ENCODE measurements around the gene POC1B.

The POC1B gene

DNA sequence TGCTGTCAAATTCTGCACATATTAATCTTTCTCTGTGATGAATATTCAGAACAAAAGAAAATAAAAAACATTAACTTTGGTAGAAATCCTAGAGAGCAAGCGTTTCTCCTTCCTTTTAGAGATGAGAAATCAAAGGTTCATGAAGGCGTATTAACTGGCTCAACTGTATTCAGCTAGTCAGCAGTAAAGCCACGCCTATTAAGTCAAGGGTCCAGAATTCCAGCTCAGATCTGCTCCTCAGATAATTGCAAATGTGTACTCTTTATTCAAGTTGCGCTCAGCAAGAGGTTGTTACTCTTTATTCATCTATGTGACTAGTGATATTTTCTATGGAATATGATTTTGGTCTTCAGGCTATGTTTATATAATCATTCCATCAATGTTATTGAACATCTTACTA lies 13.1 kb upstream of the POC1B start:
- DNase-seq, result no peak

DNA sequence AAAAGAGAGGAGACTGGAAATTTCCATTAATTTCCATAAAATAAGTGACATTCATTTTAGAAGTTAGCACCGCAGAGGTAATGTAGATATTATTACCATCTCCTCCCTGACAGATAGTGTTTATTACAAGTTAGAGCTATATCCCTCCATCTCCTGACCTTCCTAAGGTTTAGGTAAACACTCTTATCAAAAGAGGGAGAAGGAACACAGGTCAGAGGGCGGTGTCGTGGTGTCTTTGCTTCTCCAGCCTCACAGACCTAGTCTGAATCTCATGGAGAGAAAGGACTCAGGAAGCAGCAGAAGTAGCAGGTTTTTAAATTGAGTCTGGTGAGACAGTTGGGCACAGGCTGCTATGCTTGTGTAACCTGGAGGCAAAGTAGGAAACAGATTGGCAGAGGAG lies 11.5 kb upstream of the POC1B start:
- no peak for DNase-seq

DNA sequence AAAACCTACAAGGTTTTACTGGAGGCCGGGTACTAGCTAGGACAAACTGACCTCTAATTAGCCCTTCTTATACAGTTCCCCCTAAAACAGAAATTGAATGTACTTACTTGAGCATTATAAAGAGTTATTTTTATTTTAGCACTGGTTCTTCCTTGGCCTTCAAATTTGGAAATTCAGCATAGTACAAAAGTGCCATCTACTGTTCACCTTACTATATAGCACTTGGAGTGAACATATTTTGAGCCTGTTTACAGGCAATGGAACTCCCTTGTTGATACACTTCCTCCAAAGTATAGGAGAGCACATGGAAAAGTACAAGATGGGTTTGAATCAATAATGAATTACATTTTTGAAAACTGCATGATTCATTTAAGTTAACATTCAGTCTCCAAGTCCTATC lies 3.9 kb upstream of the POC1B start:
- DNase-seq, result peak; percentile 31 to 36

DNA sequence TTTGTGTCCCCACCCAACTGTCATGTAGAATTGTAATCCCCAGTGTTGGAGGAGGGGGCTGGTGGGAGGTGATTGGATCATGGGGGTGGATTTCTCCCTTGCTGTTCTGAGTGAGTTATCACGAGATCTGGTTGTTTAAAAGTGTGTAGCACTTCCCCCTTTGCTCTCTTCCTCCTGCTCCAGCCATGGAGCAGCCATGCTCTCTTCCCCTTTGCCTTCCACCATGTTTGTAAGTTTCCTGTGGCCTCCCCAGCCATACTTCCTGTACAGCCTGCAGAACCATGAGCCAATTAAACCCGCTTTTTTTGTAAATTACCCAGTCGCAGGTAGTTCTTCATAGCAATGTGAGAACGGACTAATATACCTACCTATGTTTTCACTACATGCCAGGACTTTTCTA lies 2.6 kb upstream of the POC1B start:
- no peak for DNase-seq

- DNase-seq, result peak; percentile 22 to 34
Observed at GRCh38 chr12:89525305-89525823, 483 bp downstream of the POC1B start.

DNA sequence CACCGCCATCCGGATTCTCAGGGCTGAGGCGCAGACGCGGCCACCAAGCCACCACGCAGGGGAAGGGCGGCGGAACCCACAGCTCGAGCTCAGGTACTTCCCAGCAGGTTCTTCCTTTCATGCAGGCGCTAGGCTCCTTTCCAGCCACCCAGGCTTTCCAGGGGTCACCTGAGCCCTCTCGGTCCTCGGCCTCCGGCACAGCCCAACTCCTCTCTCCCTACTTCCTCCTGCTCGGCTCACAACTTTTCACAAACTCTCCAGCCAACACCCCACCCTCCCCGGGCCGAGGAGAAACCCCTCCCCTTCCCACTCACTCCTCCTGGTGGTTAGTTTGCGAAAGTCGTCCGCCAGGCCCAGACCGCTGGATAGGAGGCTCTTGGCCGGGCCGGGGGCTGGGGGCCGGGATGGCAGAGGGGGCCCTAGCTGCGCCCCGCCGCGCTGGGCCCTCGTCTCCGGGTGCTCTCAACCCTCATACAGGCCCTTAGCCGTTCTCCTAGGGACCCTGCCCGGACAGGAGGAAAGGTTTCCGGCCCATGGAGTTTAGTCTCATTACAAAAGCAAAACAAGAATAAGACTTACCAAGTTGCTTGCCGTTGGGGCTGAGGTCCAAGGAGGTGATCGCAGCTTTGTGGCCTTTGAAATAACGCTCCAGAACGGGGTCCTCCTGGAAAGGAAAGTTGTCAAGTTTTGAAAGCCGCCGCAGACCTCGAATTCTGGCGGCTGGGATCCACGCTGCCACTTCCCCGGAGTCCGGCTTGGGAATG lies 1.1 kb downstream of the POC1B start, which contains the start of gene GALNT4:
GALNT4 (minus strand) TSS at position 256 of the 764 bp plus-strand sequence; CDS start at position 9, 247 bp downstream.
- peak; percentile 52 to 71 for DNase-seq

DNA sequence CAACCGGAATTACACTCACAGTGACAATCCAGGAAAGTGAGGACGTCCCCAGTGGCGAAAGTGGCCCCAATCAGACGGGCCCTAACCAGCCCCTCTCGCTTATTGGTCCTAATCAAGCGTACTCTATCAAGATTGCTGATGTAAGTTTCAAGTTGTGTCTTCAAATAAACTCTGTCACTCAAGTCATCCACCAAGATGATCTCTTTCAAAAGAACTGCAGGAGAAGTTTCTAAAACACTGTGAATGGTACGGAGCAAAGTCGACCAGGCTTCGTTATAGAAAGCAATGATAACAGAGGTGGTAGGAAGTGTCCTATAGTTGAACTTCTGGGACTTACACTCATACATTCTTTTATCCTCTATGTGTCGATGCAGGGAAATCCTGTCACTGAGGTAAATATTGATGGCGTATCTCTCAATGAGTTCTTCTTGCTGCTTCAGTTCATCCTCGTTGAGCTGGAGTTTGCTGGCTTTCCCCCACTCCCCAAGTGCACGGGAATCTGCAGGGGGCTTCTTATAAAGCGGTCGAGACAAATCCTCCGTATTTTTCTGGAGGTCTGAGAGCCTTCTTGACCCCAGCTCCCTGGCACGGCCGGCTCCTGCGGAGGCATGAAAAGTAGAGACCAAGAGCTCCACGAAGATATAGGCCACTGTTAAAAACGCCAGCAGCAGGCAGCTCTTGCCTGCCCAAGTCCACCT lies 1.9 kb downstream of the POC1B start:
- no peak for DNase-seq

DNA sequence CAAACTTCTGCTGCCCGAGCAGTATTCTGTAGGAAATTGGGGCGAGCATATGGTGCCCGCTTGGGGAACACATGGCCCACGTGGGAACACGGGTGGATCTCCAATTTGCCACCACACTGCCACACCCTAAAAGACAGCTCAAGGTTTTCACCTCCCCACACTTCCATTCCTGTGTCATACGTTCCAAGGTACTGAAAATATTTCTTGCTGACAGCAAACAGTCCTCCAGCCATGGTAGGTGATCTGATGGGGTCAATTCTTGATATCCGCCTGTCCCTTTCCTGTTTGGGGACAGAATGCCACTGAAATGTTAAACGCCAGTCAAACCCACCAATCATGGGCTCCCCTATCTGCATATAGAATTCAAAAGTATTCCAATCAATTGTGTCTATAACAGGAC lies 2.5 kb downstream of the POC1B start:
- DNase-seq, result no peak

DNA sequence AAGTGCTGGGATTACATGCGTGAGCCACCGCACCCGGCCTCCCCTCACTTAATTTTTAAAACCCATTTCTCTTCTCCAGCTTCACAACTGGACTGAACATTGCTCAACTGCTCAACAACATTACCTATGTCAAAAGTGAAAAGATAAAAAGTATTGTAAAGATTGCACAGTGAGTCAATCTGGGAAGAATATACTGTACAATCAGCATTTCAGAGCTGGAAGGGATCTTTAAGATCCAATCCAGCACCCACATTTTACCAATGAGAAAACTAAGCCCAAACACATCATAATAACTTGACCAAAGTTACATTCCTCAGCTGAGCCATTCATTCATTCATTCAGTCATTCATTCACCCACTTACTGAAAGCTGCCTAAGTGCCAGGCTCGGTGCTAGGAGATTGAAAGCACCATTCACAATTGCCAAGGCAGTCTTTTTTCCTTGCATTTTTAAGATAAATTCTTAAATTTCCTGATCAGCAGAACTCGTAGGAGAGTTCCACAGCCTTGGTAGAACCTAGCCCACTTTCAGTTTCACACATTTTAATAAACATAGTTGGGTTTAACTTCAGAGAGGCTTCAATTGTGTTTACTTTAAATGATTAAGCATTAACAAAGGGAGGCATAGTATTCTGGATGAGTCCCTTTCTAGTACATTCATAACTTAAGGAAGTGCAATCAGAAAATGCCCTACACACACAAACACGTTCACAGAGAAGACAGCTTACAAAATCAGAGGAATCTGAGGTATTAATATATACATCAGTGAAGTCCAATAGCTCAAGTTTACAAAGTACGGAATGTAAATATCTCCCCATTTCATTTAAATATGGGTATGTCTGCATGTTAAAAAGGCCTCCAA lies 4.3 kb downstream of the POC1B start:
- DNase-seq, result no peak

DNA sequence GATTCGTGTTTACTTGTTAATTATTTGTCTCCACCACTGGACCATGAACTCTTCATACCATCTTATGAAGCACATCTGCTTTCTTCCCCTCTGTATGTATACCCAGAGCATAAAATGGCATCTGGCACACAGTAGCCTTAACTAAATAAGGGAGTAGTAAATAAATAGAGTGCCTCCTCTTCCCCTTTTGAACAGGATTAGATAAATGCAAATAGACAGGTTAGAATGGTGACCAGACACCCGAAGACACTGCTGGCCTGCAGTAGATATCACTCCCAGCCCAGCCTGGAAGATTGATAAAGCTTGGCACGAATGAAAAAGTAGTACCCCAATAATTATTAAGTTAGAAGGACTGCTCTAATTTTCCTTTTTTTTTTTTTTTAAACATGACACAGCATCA lies 8.1 kb downstream of the POC1B start:
- DNase-seq, result no peak

DNA sequence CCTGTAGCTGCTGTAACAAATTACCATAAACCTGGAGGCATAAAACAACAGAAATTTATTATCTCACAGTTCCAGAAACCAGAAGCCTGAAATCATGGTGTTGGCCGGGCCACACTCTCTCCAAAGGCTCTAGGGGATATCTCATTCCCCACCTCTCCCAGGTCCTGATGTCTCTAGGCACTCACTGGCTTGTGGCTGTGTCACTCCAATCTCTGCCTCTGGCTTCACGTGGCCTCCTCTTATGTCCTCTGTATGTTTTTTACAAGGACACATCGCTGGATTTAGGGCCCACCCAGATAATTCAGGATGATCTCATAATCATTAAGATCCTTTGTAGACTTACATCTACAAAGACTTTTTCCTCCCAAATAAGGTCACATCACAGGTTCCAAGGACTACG lies 9.2 kb downstream of the POC1B start:
- DNase-seq, result no peak

DNA sequence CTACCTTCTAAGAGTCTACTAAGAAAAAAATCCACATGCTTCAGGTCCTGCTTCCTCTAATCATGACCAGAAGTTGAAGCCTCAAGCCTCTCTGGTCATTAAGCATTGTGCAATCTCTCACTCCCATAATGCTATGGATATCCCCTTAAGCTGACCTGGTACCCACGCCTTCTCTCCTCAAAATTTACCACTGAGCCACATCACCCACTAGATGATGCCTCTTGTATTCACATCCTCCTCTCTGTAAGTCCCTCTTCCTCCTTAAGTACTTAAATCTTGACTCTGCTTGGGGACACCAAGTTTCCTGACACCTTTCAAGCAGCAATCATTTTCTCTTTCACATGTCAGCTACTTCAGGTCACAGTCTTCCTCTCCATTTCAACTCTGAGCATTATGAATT lies 11.1 kb downstream of the POC1B start:
- no peak for DNase-seq

GRCh38 chr12:89513544-89513943 lies 12.3 kb downstream of the POC1B start:
- DNase-seq, result no peak

DNA sequence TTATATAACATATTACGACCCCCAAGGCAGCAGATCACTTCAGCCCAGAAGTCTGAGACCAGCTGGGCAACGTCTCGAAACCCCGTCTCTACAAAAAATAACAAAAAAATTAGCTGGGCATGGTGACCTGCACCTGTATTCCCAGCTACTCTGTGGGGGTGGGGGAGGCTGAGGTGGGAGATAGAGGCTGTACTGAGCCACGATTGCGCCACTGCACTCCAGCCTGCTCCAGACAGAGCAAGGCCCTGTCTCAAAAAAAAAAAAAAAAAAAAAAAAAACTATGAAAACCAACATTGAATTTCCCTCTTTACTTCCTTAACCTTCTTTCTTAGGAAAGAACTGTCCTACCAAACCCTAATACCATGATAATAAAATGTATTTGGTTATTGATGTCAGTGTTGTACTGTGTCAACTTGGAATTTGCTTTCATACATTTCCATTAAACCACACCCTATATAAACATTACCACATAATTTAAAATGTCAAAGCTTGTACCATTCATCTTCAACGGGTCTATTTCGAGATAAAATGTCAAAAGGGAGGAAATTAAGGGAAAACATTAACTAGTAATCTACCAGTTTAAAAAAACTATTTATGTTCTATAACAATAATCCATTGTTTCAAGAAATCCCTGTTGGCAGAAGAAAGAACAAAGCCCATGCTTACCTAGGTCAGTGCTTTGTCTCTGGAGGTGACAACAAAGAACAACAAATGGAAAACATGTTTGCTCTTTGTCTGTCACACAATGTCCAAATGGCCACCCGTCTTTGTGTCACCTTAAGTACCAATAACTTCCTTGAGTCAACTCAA lies 18.6 kb downstream of the POC1B start:
- peak; percentile 28 to 45 for DNase-seq

DNA sequence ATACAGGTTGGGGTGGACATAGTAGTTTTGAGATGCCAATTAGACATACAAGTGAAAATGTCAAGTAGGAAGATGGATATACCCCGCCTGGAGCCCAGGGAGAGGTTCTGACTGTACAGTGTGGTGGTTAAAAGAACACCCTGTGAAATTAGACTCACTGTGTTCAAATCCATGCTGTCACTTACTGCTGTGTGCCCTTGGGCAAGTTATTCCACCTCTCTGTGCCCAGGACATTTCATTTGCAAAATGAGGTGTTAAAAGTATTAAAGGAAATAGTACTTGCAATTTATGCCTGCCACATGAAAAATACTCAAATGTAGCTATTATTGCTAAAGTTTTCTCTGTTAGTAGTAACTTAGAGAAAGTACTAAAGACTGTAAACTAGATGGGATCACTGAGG lies 19.8 kb downstream of the POC1B start:
- no peak for DNase-seq

GRCh38 chr12:89504560-89505346 lies 21.1 kb downstream of the POC1B start:
- no peak for DNase-seq

GRCh38 chr12:89501793-89502192 lies 24.1 kb downstream of the POC1B start:
- DNase-seq, result no peak

DNA sequence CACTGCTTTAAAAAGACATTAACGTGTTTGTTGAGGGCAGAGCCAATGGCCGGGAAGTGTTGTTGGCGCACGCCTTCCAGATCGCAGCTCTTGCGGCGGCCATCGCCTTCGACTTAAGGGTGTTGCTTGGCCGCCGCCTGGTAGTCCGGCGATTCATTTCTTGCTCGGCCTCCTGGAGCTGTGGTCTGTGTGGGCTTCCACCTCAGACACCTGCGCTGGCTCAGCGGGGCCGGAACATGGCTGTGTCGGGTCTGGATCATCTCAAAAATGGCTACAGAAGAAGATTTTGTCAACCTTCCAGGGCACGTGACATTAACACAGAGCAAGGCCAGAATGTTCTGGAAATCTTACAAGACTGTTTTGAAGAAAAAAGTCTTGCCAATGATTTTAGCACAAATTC lies 26.0 kb downstream of the POC1B start:
- DNase-seq, result no peak

DNA sequence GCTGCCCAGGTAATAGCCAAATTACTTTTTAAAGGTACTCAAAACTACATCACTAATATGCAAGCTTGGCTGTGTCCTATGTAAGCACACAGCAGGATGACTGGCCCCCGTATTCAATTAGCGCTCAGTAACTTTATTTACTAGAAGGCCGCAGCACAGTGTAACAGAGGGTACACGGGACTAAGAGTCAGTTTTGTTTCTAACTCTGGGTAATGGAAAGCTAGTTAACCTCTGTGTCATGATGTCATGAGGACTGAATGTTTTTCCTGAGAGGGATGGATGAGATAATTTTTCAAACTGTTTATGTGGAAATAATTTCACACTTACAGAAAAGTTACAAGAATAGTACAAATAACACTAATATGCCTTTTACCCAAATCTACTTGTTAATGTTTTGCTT lies 28.4 kb downstream of the POC1B start:
- no peak for DNase-seq

DNA sequence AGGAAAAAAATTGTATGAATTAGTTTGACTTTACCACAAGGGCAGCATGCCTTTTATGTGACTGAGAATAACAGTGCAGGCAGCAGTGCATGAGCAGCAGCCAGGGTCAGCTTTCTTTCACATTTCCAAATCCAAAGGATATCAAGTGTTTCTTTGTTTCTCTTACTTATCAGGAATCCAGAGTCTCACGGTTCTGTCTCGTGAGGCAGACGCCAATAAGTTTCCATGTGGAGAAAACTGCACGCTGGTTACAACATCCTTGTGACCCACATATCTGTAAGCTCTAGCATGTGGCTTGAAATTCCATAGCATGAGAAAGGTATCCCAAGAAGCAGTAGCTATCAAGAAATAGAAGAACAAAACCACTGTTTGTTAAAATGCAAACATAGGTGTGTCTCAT lies 28.8 kb downstream of the POC1B start:
- no peak for DNase-seq

DNA sequence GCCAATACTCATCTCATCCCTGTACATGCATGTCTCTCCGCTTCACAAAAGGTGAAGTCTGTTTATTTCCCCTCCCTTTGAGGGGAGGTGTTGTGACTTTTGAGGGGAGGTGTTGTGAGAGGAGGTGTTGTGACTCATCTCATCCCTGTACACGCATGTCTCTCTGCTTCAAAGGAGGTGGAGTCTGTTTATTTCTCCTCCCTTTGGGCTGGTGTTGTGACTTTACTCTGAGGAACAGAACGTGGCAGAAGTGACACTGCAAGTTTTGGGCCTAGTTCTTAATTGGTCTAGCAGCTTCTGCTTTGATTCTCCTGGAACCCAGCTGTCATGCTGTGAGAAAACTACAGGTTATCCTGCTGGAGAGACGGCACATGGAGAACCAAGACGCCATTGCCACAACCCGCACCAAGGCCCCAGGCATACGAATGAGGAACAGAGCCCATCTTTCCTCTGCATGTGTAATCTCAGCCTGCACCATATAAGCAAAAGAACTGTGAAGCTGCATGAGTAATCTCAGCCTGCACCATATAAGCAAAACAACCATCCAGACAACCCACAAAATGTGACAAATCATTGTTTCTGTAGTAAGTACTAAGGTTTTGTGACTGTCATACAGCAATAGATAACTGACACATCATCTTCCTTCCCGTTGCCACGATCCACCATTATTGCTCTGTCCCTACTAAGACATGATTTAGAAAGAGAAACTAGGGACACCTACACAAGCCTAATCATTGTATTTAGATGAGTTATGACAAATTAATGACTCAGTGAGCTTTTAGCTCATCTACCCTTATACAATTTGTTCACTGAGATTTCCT lies 31.2 kb downstream of the POC1B start:
- no peak for DNase-seq
